Measurements from ENCODE around the gene WNT11. TPM values are rescaled to one million over a fixed set of nuclear protein-coding genes. Genes with fewer than 3 reads are reported as not detected.

WNT11 gene
- total RNA-seq, 1 experiment from 2014 or later, result 0.40 TPM

GRCh38 chr11:76152741-76153570 is 53.3 kb downstream of the WNT11 start:
- TF ChIP-seq CTCF (conservative IDR thresholded peaks at IDR 0.05; ENCODE audit: low read depth, low read length) (no peak), EZH2phosphoT487 (IDR thresholded peaks at IDR 0.05; ENCODE audit: borderline replicate concordance, low read length) (no peak), EZH2 (IDR thresholded peaks at IDR 0.05; ENCODE audit: low read length, unreplicated experiment) (no peak)
- Histone ChIP-seq H3K9me2 (replicated peaks; ENCODE audit: low read length) (no peaks in the 10 kb centered on the region), H3K4me1 (ENCODE audit: insufficient read depth, low read length) (peaks cover 37% of the 10 kb centered on the region), H3K36me3 (ENCODE audit: low read depth, low read length) (no peaks in the 10 kb centered on the region), H3K9ac (ENCODE audit: low read length) (no peak overlapping the region), H3F3A (ENCODE audit: low read length, unreplicated experiment) (no peaks in the 10 kb centered on the region), H3K4me3 (ENCODE audit: low read length) (no peak overlapping the region), H3K9me3 (ENCODE audit: low read length) (no peaks in the 10 kb centered on the region), H3K4me2 (ENCODE audit: low read length) (peak overlapping the region; percentile 71), H3K27me3 (ENCODE audit: low read length) (no peaks in the 10 kb centered on the region), H3K27ac (ENCODE audit: low read length) (peak overlapping the region; percentile 34), H3K79me2 (ENCODE audit: low read length) (no peaks in the 10 kb centered on the region), H2AFZ (ENCODE audit: low read length) (peak overlapping the region; percentile 59), H4K20me1 (ENCODE audit: low read length) (no peaks in the 10 kb centered on the region)
- intact Hi-C loops (cut with micrococcal nuclease), result loop anchor here (1.0 to 5.0 kb wide), 2 partner anchors 256 to 351 kb away; no protein-coding TSS in a partner anchor
- ATAC-seq (no peak), DNase-seq (no peak)
- ChIA-PET POLR2A (ENCODE audit: unreplicated experiment) (no interaction called here), CTCF (interaction anchor here (0.5 to 1.5 kb wide), 5 partner anchors 55 to 627 kb away, joined by 4 to 9 read pairs (median 7); partner anchors contain the start of gene GDPD5)
- no TSS peak for BruUV-seq (replicated peaks)

GRCh38 chr11:76152086-76152681 is 54.1 kb downstream of the WNT11 start:
- Histone ChIP-seq H3K4me1 (ENCODE audit: insufficient read depth, low read length) (peaks cover 37% of the 10 kb centered on the region), H3K79me2 (ENCODE audit: low read length) (no peaks in the 10 kb centered on the region), H3K4me2 (ENCODE audit: low read length) (peak overlapping the region; percentile 71), H3K9me2 (replicated peaks; ENCODE audit: low read length) (no peaks in the 10 kb centered on the region), H3K27ac (ENCODE audit: low read length) (no peak overlapping the region), H3K4me3 (ENCODE audit: low read length) (no peak overlapping the region), H3F3A (ENCODE audit: low read length, unreplicated experiment) (no peaks in the 10 kb centered on the region), H3K9me3 (ENCODE audit: low read length) (no peaks in the 10 kb centered on the region), H3K36me3 (ENCODE audit: low read depth, low read length) (no peaks in the 10 kb centered on the region), H3K9ac (ENCODE audit: low read length) (peak overlapping the region; percentile 18; the same call in 1 of the 2 replicates), H4K20me1 (ENCODE audit: low read length) (no peaks in the 10 kb centered on the region), H3K27me3 (ENCODE audit: low read length) (no peaks in the 10 kb centered on the region), H2AFZ (ENCODE audit: low read length) (peak overlapping the region; percentile 59)
- DNase-seq, result peak; percentile 94
- BruUV-seq (replicated peaks), result no TSS peak
- intact Hi-C loops (cut with micrococcal nuclease), result loop anchor here (1.0 to 5.0 kb wide), 2 partner anchors 255 to 350 kb away; no protein-coding TSS in a partner anchor
- POLR2A ChIA-PET (ENCODE audit: unreplicated experiment), result interaction anchor here (0.6 kb wide), 1 partner anchor 319 kb away, joined by 3 read pairs; no protein-coding TSS in a partner anchor
- peak; percentile 98 for TF ChIP-seq CTCF (conservative IDR thresholded peaks at IDR 0.05; ENCODE audit: low read depth, low read length)
- no peak for TF ChIP-seq EZH2phosphoT487 (IDR thresholded peaks at IDR 0.05; ENCODE audit: borderline replicate concordance, low read length)
- CTCF ChIA-PET, result interaction anchor here (0.5 to 1.5 kb wide), 8 partner anchors 56 to 626 kb away, joined by 3 to 9 read pairs (median 6); partner anchors contain the start of gene GDPD5
- peak; percentile 55 for ATAC-seq
